ENCODE results near the gene C20orf173. TPM values are rescaled to one million over a fixed set of nuclear protein-coding genes. Genes with fewer than 3 reads are reported as not detected.

Gene C20orf173
- polyA plus RNA-seq, 4 donors: not detected

DNA sequence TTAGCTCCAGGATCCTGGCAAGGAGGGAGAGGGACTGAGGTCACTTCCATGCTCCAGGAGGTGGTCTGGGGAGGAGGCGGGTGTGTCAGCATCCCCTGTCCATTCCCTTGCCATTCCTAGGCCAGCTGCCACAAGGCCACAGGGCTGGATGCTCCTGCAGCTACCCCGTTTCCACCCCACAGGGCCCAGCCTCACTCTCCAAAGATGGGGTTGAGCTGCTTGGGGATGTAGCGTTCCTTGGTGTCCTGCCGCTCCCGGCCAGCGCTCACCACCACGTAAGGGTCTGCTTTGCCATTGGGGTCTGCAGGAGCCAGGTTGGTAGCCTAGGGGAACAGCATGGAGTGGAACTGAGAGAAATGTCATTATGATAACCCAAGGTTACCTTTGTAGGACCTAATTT is 35.5 kb upstream of the C20orf173 start:
- no peak for FAIRE-seq
- WGBS, 3 donors: 94 to 98% (median 95%) methylated on average over 7 of the region's 7 CpGs

DNA sequence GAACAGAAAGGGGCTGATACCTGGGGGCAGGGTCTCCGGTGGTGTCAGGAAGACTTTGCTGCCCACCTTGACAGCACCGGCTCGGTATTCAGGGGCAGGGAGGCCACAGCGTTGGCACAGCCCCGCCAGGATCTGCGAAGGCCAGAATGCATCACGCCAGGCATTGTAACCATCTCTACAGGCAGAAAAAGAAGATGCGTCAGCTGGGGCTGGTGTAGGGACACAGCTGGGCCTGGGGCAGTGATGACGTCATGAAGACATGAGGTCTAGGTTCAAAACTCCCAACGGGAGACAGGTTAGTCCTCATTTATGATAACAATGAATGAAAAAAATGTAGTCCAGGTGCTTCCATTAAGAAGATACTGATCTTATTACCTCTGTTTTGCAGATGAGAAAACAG is 34.4 kb upstream of the C20orf173 start:
- WGBS, 3 donors: 85 to 88% (median 88%) methylated on average over 10 of the region's 10 CpGs
- H3K4me3 ChIP-seq (ENCODE audit: low read depth in 1 of 3, low read length in 3 of 3): no peak overlapping the region
- H3K9me3 ChIP-seq (ENCODE audit: control insufficient read depth in 2 of 2, insufficient read depth in 1 of 2, low read depth in 1 of 2, low read length in 1 of 2): no peaks in the 10 kb centered on the region
- DNase-seq: no peak
- H3K4me1 ChIP-seq (ENCODE audit: control insufficient read depth in 3 of 3, insufficient read depth in 2 of 3, low read depth in 1 of 3, low read length in 2 of 3): peaks cover 0 to 15% (median 0%) of the 10 kb centered on the region in 3 donors
- no peak for FAIRE-seq
- no peaks in the 10 kb centered on the region for H3K27me3 ChIP-seq (ENCODE audit: control insufficient read depth in 3 of 3, insufficient read depth in 3 of 3, low read length in 3 of 3)
- H3K36me3 ChIP-seq (ENCODE audit: control insufficient read depth in 3 of 3, insufficient read depth in 2 of 3, low read depth in 1 of 3, low read length in 3 of 3): peaks cover 0 to 9% (median 0%) of the 10 kb centered on the region in 3 donors
- H3K27ac ChIP-seq (ENCODE audit: low read depth in 1 of 3, low read length in 2 of 3): no peak overlapping the region

More for the DNA sequence above, 35.5 kb upstream of the C20orf173 start:
- no peak overlapping the region for H3K27ac ChIP-seq (ENCODE audit: low read depth in 1 of 3, low read length in 2 of 3)
- no peaks in the 10 kb centered on the region for H3K27me3 ChIP-seq (ENCODE audit: control insufficient read depth in 3 of 3, insufficient read depth in 3 of 3, low read length in 3 of 3)
- H3K36me3 ChIP-seq (ENCODE audit: control insufficient read depth in 3 of 3, insufficient read depth in 2 of 3, low read depth in 1 of 3, low read length in 3 of 3): no peaks in the 10 kb centered on the region
- no peak overlapping the region for H3K4me3 ChIP-seq (ENCODE audit: low read depth in 1 of 3, low read length in 3 of 3)
- H3K4me1 ChIP-seq (ENCODE audit: control insufficient read depth in 3 of 3, insufficient read depth in 2 of 3, low read depth in 1 of 3, low read length in 2 of 3): peaks cover 0 to 4% (median 0%) of the 10 kb centered on the region in 3 donors
- H3K9me3 ChIP-seq (ENCODE audit: control insufficient read depth in 2 of 2, insufficient read depth in 1 of 2, low read depth in 1 of 2, low read length in 1 of 2): no peaks in the 10 kb centered on the region
- no peak for DNase-seq

DNA sequence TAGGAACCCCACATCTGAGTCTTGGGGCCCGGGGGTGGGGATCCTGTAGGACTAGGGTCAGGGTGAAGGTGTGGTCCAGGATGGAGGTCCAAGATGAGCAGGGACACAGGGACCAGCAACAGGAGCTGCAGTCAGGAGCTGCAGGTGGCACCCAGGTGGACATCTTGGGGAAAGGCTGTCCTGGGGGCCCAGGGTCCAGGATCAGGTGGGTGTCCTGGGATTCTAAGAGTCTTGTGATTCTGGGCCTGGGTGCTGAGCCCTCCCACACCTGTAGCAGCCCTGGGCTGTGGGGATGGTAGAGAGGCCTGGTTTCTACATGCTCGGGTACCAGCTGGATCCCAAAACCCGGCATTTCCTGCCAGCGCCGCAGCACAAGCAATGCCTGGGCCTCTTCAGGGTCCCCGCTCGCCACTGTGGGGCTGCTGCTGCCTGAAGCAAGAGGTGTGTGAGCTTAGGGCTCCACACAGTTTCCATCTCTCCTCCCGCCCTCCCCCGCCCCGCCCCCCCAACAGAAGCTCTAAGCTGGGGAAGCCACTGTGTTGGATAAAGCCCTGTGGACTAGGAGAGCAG is 33.2 kb upstream of the C20orf173 start:
- peaks cover 0 to 17% (median 0%) of the 10 kb centered on the region in 3 donors for H3K4me1 ChIP-seq (ENCODE audit: control insufficient read depth in 3 of 3, insufficient read depth in 2 of 3, low read depth in 1 of 3, low read length in 2 of 3)
- FAIRE-seq (no peak), DNase-seq (no peak)
- WGBS, 3 donors: 84 to 96% (median 86%) methylated on average over 9 to 10 of the region's 10 CpGs
- H3K9me3 ChIP-seq (ENCODE audit: control insufficient read depth in 2 of 2, insufficient read depth in 1 of 2, low read depth in 1 of 2, low read length in 1 of 2): no peaks in the 10 kb centered on the region
- H3K4me3 ChIP-seq (ENCODE audit: low read depth in 1 of 3, low read length in 3 of 3): no peak overlapping the region
- no peaks in the 10 kb centered on the region for H3K27me3 ChIP-seq (ENCODE audit: control insufficient read depth in 3 of 3, insufficient read depth in 3 of 3, low read length in 3 of 3)
- H3K27ac ChIP-seq (ENCODE audit: low read depth in 1 of 3, low read length in 2 of 3): no peak overlapping the region
- H3K36me3 ChIP-seq (ENCODE audit: control insufficient read depth in 3 of 3, insufficient read depth in 2 of 3, low read depth in 1 of 3, low read length in 3 of 3): peaks cover 0 to 21% (median under 1%) of the 10 kb centered on the region in 3 donors

GRCh38 chr20:35561671-35562070 is 32.2 kb upstream of the C20orf173 start:
- no peak for FAIRE-seq
- peaks cover 0 to 17% (median 0%) of the 10 kb centered on the region in 3 donors for H3K4me1 ChIP-seq (ENCODE audit: control insufficient read depth in 3 of 3, insufficient read depth in 2 of 3, low read depth in 1 of 3, low read length in 2 of 3)
- WGBS, 3 donors: 25 to 48% (median 34%) methylated on average over 5 of the region's 5 CpGs
- no peaks in the 10 kb centered on the region for H3K27me3 ChIP-seq (ENCODE audit: control insufficient read depth in 3 of 3, insufficient read depth in 3 of 3, low read length in 3 of 3)
- H3K4me3 ChIP-seq (ENCODE audit: low read depth in 1 of 3, low read length in 3 of 3): no peak overlapping the region
- peaks cover 4 to 31% (median 4%) of the 10 kb centered on the region in 3 donors for H3K36me3 ChIP-seq (ENCODE audit: control insufficient read depth in 3 of 3, insufficient read depth in 2 of 3, low read depth in 1 of 3, low read length in 3 of 3)
- no peak for DNase-seq
- H3K9me3 ChIP-seq (ENCODE audit: control insufficient read depth in 2 of 2, insufficient read depth in 1 of 2, low read depth in 1 of 2, low read length in 1 of 2): no peaks in the 10 kb centered on the region
- no peak overlapping the region for H3K27ac ChIP-seq (ENCODE audit: low read depth in 1 of 3, low read length in 2 of 3)

DNA sequence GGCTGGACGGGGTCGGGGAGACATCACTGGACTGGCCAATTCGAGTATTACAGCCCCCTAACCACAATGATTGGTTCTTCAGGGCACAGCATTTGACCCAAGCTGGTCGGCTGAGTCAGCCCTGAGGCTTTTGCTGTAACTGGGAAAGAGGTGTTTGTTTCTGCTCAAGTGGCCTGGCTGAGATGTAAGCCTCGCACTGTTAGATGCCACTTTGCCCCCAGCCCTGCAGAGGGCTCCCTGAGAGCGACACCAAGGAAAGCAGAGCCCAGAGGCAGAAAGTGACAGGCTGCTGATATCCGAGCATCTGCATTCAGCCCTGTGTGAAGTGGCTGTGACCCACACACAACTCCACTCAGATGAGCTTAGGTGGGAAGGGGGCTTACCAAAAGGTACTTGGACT is 31.8 kb upstream of the C20orf173 start:
- peak; percentile 44 to 54 for DNase-seq
- Histone ChIP-seq H3K4me1 (ENCODE audit: control insufficient read depth in 3 of 3, insufficient read depth in 2 of 3, low read depth in 1 of 3, low read length in 2 of 3) (peaks cover 0 to 17% (median 0%) of the 10 kb centered on the region in 3 donors), H3K4me3 (ENCODE audit: low read depth in 1 of 3, low read length in 3 of 3) (no peak overlapping the region), H3K36me3 (ENCODE audit: control insufficient read depth in 3 of 3, insufficient read depth in 2 of 3, low read depth in 1 of 3, low read length in 3 of 3) (peaks cover 5 to 35% (median 8%) of the 10 kb centered on the region in 3 donors), H3K27ac (ENCODE audit: low read depth in 1 of 3, low read length in 2 of 3) (no peak overlapping the region), H3K27me3 (ENCODE audit: control insufficient read depth in 3 of 3, insufficient read depth in 3 of 3, low read length in 3 of 3) (no peaks in the 10 kb centered on the region), H3K9me3 (ENCODE audit: control insufficient read depth in 2 of 2, insufficient read depth in 1 of 2, low read depth in 1 of 2, low read length in 1 of 2) (no peaks in the 10 kb centered on the region)
- 14 to 23% (median 15%) methylated on average over 7 of the region's 7 CpGs for WGBS, 3 donors
- FAIRE-seq: no peak

DNA sequence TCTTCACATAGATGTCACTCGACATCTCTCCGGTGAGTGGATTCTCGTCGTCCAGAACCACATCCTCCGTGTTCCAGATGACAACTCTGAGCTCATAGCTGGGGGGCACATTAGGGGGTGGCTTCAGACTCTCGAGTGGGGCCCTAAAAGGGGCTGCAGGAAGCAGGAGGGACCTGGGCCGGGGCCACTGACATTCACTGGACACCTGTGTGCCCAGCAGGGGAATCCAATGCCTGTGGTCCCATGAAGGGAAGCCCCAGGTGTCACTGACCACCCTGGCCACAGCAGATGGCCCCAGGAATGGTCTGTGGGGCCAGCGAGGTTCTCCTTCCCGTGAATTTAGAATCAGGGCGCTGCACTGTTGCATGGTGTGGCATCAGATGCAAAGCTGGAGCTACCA is 31.1 kb upstream of the C20orf173 start:
- Histone ChIP-seq H3K9me3 (ENCODE audit: control insufficient read depth in 2 of 2, insufficient read depth in 1 of 2, low read depth in 1 of 2, low read length in 1 of 2) (no peaks in the 10 kb centered on the region), H3K4me3 (ENCODE audit: low read depth in 1 of 3, low read length in 3 of 3) (no peak overlapping the region), H3K27ac (ENCODE audit: low read depth in 1 of 3, low read length in 2 of 3) (no peak overlapping the region), H3K4me1 (ENCODE audit: control insufficient read depth in 3 of 3, insufficient read depth in 2 of 3, low read depth in 1 of 3, low read length in 2 of 3) (peaks cover 0 to 17% (median 0%) of the 10 kb centered on the region in 3 donors), H3K36me3 (ENCODE audit: control insufficient read depth in 3 of 3, insufficient read depth in 2 of 3, low read depth in 1 of 3, low read length in 3 of 3) (peaks cover 9 to 41% (median 10%) of the 10 kb centered on the region in 3 donors), H3K27me3 (ENCODE audit: control insufficient read depth in 3 of 3, insufficient read depth in 3 of 3, low read length in 3 of 3) (no peaks in the 10 kb centered on the region)
- FAIRE-seq: no peak
- WGBS, 3 donors: 55 to 67% (median 60%) methylated on average over 10 of the region's 10 CpGs
- no peak for DNase-seq

- peaks cover 9 to 46% (median 10%) of the 10 kb centered on the region in 3 donors for H3K36me3 ChIP-seq (ENCODE audit: control insufficient read depth in 3 of 3, insufficient read depth in 2 of 3, low read depth in 1 of 3, low read length in 3 of 3)
- no peaks in the 10 kb centered on the region for H3K9me3 ChIP-seq (ENCODE audit: control insufficient read depth in 2 of 2, insufficient read depth in 1 of 2, low read depth in 1 of 2, low read length in 1 of 2)
- no peaks in the 10 kb centered on the region for H3K27me3 ChIP-seq (ENCODE audit: control insufficient read depth in 3 of 3, insufficient read depth in 3 of 3, low read length in 3 of 3)
- DNase-seq: peak; percentile 61 to 74
- WGBS, 3 donors: 8 to 73% (median 48%) methylated on average over 16 to 18 of the region's 18 CpGs
- no peak overlapping the region for H3K4me3 ChIP-seq (ENCODE audit: low read depth in 1 of 3, low read length in 3 of 3)
- H3K4me1 ChIP-seq (ENCODE audit: control insufficient read depth in 3 of 3, insufficient read depth in 2 of 3, low read depth in 1 of 3, low read length in 2 of 3): peaks cover 0 to 17% (median 0%) of the 10 kb centered on the region in 3 donors
- no peak overlapping the region for H3K27ac ChIP-seq (ENCODE audit: low read depth in 1 of 3, low read length in 2 of 3)
- no peak for FAIRE-seq
Measured at GRCh38 chr20:35560105-35560511, 30.7 kb upstream of the C20orf173 start.

DNA sequence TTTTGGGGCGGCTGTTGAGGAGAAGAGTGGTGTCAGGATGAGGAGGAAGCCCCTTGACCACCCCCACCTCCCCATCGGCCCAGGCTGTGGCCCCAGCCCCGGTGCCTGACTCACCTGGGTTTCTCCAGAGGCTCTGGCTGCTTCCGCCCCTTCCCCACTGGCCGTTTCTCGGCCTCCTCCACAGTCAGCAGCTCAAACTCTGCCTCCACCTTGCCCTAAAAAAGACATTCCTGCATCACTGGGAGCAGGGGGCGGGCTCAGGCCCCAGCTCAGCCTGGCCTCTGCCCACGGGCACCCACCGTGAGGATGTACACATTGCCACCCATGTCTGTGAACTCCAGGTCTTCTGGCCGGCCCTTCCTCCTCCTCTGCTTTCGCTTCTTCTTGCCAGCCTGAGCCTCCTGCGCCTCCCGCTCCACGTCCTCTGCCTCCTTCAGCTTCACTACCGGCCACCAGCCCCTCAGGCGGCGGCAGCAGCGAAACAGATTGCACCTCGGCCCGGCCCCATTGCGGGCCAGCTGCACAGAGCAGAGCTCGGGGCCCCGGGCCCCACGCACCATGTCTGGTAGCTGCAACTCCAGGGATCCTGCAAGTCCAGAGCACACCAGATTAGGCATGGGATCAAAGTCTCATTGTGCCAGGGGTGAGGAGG is 29.7 kb upstream of the C20orf173 start:
- FAIRE-seq (no peak), DNase-seq (peak; percentile 25 to 73)
- Histone ChIP-seq H3K27ac (ENCODE audit: low read depth in 1 of 3, low read length in 2 of 3) (no peak overlapping the region), H3K9me3 (ENCODE audit: control insufficient read depth in 2 of 2, insufficient read depth in 1 of 2, low read depth in 1 of 2, low read length in 1 of 2) (no peaks in the 10 kb centered on the region), H3K4me3 (ENCODE audit: low read depth in 1 of 3, low read length in 3 of 3) (no peak overlapping the region), H3K27me3 (ENCODE audit: control insufficient read depth in 3 of 3, insufficient read depth in 3 of 3, low read length in 3 of 3) (no peaks in the 10 kb centered on the region), H3K4me1 (ENCODE audit: control insufficient read depth in 3 of 3, insufficient read depth in 2 of 3, low read depth in 1 of 3, low read length in 2 of 3) (peaks cover 0 to 17% (median 0%) of the 10 kb centered on the region in 3 donors), H3K36me3 (ENCODE audit: control insufficient read depth in 3 of 3, insufficient read depth in 2 of 3, low read depth in 1 of 3, low read length in 3 of 3) (peaks cover 10 to 55% (median 13%) of the 10 kb centered on the region in 3 donors)
- 46 to 78% (median 49%) methylated on average over 21 to 24 of the region's 24 CpGs for WGBS, 3 donors

All from small intestine (tissue), 7 donors.